ENCODE measurements around the gene CNTNAP2.

DNA sequence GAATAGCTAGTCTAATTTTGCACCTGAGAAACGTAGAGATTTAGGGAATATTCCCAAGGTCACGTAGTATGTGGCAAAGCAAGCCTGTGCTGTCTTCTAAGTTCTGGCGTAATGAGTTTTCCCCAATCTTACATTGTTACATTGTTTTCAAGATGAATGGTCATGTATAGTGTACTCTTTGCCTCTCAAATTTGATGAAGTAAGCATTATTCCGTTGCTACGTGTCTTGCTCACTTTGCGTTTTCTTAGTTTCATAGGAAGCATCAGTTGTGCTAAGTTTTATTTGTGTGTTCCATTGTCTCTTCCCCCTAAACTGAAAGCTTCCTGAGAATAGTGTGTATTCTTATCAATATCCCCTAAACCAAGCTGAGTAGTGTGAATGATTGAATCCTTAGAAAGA lies 1836.3 kb downstream of the CNTNAP2 start:
- TF ChIP-seq SUZ12 (IDR thresholded peaks at IDR 0.05) (no peak), LEF1 (IDR thresholded peaks at IDR 0.05; ENCODE audit: borderline replicate concordance) (no peak)
